GM10248 (cell line): Measurements from ENCODE around the gene PHF11.

Experiments
- CTCF ChIA-PET: fragments of 300-600 bp; sonication (Branson Sonifier 250); formaldehyde crosslinking; extraction: SDS; loops from one replicate; lab custom pipeline; 2021; ENCODE audit warnings: antibody characterized with exemption; lab: Yijun Ruan, JAX
- POLR2A ChIA-PET: fragments of 350-650 bp; sonication (Branson Sonifier 250); formaldehyde crosslinking; extraction: SDS; loops from one replicate; lab custom pipeline; 2020; ENCODE audit warnings: antibody characterized with exemption; lab: Yijun Ruan, JAX
- DNase-seq: peaks from one replicate; pipeline ENCODE4 v3.0.0; 2012; ENCODE audit errors: extremely low spot score
- CTCF ChIP-seq: IDR thresholded peaks from 2 replicates; pipeline ENCODE4 v1.5.1; 2012; ENCODE audit warnings: mild to moderate bottlenecking, low read depth; ENCODE audit errors: extremely low read depth, missing control alignments, control extremely low read depth

Gene PHF11

GRCh38 chr13:49495783-49496762 is at the start of gene PHF11:
PHF11 (plus strand) TSS chr13:49495953; CDS start chr13:49496002, 49 bp downstream.
- peak; percentile 89 for DNase-seq
- POLR2A ChIA-PET, result no interaction called here
- no peak for TF ChIP-seq CTCF
- CTCF ChIA-PET, result interaction anchor here (1.1 to 2.0 kb wide), 4 partner anchors 15 to 65 kb away, joined by 3 to 6 read pairs (median 4); no protein-coding TSS in a partner anchor

DNA sequence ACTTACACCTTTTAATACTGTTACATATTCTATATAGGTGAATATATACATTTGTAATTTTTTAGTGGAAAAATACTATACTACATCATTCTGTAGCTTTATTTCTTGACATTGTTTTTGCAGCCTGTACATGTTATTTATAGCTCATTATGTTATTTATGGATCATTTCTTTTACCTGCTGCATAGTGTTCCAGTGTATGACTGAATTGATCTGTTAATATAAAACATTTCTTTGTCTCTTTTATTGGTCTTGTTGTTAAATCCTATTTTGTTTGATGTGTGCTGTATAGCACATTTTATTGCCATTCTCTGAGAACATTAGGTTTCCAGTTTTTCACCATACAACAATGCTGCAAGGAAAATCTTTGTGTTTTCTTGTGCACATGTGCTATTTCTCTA is 49.3 kb upstream of the PHF11 start:
- ChIA-PET CTCF (interaction anchor here (1.4 to 2.9 kb wide), 3 partner anchors 146 to 166 kb away, joined by 3 to 9 read pairs (median 4); no protein-coding TSS in a partner anchor), POLR2A (interaction anchor here (0.5 kb wide), 1 partner anchor 37 kb away, joined by 3 read pairs; no protein-coding TSS in a partner anchor)
- no peak for TF ChIP-seq CTCF

DNA sequence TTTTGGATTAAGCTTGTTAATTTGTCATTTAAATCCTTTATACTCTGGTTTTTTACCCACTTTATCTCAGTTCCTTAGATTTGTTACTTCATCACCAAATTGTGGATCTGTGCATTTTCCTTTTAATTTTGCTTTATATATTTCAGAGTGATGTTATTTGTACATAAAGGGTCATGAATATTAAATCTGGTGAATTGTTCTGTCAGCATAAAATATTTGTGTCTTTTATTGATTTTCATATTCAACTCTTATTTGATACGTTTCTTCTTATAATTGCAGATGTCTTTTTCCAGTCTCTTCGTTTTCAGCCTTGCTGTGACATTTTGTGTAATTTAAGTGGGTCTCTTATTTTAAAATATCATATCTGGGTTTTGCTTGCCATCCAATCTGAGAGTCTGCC is 47.0 kb upstream of the PHF11 start:
- POLR2A ChIA-PET, result no interaction called here
- TF ChIP-seq CTCF, result no peak
- DNase-seq, result no peak
- CTCF ChIA-PET, result no interaction called here

More for the DNA sequence above, 49.3 kb upstream of the PHF11 start:
- DNase-seq, result no peak

DNA sequence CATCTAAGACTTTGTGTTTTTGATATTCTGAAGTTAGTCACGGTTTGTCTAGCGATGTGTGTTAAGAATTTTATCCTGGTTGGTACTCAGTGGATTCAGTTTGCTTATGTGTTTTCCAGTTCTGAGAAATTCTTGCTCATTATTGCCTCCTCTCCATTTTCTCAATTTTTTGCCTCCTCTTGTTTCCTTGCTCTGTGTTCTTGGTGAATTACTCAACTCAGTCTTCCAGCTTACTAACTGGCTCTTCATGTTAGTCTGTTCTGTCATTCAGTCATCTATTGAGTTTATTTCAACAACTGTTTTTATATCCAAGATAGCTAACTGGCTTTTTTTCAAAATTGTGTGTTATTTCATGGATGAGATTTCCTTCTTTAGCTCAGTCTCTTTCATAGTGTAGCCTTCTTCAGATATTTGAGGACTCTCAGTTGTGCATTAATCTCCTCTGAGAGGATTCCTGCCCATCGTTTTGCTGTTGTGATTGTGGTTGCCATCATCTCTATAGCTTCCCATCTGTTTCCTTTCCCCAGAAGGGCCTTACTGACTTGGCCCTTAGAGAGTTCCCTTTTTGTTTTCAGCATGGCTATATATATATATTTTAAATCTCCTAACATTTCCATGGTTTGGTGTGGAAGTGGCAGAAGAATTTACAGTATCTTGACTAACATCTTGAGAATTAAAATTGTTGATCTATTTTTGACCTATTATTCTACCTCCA is 45.5 kb upstream of the PHF11 start:
- no peak for DNase-seq
- no peak for TF ChIP-seq CTCF
- ChIA-PET POLR2A (no interaction called here), CTCF (no interaction called here)

GRCh38 chr13:49452725-49453457 is 42.9 kb upstream of the PHF11 start:
- POLR2A ChIA-PET, result interaction anchor here (0.6 to 2.3 kb wide), 3 partner anchors 9 to 408 kb away, joined by 3 to 12 read pairs (median 5); partner anchors contain the start of genes CAB39L and SETDB2
- CTCF ChIA-PET, result interaction anchor here (1.6 kb wide), 1 partner anchor 8 kb away, joined by 5 read pairs; the partner anchor contains the start of genes CAB39L and SETDB2
- no peak for TF ChIP-seq CTCF
- no peak for DNase-seq
